BLaER1 treated with 17β-estradiol and CSF1 and Interleukin-3, amounts not matched to agents 10 nM and 100 nM (cell line): Measurements from ENCODE around the gene CPS1.

Experiments used
- H3K27ac ChIP-seq, 11 experiments: shearing (Covaris generic); formaldehyde crosslinking; 2 replicates each; pipeline ENCODE4 v1.8.1; 2022
- H3K27me3 ChIP-seq, 11 experiments: shearing (Covaris generic); formaldehyde crosslinking; 2 replicates each; pipeline ENCODE4 v1.8.1; 2022
- H3K36me3 ChIP-seq, 11 experiments: shearing (Covaris generic); formaldehyde crosslinking; 2 replicates each; pipeline ENCODE4 v1.8.1; 2022
- H3K4me1 ChIP-seq, 10 experiments: shearing (Covaris generic); formaldehyde crosslinking; 2 replicates each; pipeline ENCODE4 v1.8.1; 2022
- H3K4me2 ChIP-seq, 11 experiments: shearing (Covaris generic); formaldehyde crosslinking; 2 replicates each; pipeline ENCODE4 v1.8.1; 2022
- H3K4me3 ChIP-seq, 10 experiments: shearing (Covaris generic); formaldehyde crosslinking; 2 replicates each; pipeline ENCODE4 v1.8.1; 2022
- H3K9ac ChIP-seq, 11 experiments: shearing (Covaris generic); formaldehyde crosslinking; 2 replicates each; pipeline ENCODE4 v1.8.1; 2022
- H3K9me3 ChIP-seq, 11 experiments: shearing (Covaris generic); formaldehyde crosslinking; replicated peaks in 1 of 11; 2 replicates each; pipeline ENCODE4 v1.8.1; 2022
- H4K20me1 ChIP-seq, 11 experiments: shearing (Covaris generic); formaldehyde crosslinking; 2 replicates each; pipeline ENCODE4 v1.8.1; 2022
- Cebpa-rat ChIP-seq, 11 experiments: shearing (Covaris generic); IDR thresholded peaks; 2 replicates each; pipeline ENCODE4 v1.8.1; 2022

The CPS1 gene

GRCh38 chr2:210559182-210559581 lies 2.8 kb downstream of the CPS1 start:
- H3K36me3 ChIP-seq = no peaks in the 10 kb centered on the region
- no peaks in the 10 kb centered on the region for H3K27me3 ChIP-seq
- H4K20me1 ChIP-seq = no peaks in the 10 kb centered on the region
- no peak overlapping the region for H3K27ac ChIP-seq
- no peak overlapping the region for H3K9ac ChIP-seq
- H3K4me3 ChIP-seq = no peak overlapping the region
- TF ChIP-seq Cebpa-rat (IDR thresholded peaks at IDR 0.05) = no peak
- no peak overlapping the region for H3K4me2 ChIP-seq
- no peaks in the 10 kb centered on the region for H3K9me3 ChIP-seq
- no peaks in the 10 kb centered on the region; a peak in 1 of 20 replicates for H3K4me1 ChIP-seq

GRCh38 chr2:210561475-210561874 lies 5.1 kb downstream of the CPS1 start:
- no peak overlapping the region for H3K4me3 ChIP-seq

GRCh38 chr2:210562091-210562490 lies 5.7 kb downstream of the CPS1 start:
- Histone ChIP-seq H3K4me3 (no peak overlapping the region), H3K9ac (no peak overlapping the region), H3K4me1 (no peaks in the 10 kb centered on the region), H3K4me2 (no peak overlapping the region), H4K20me1 (no peaks in the 10 kb centered on the region), H3K27ac (no peak overlapping the region), H3K27me3 (no peaks in the 10 kb centered on the region), H3K9me3 (no peaks in the 10 kb centered on the region), H3K36me3 (no peaks in the 10 kb centered on the region)
- no peak for TF ChIP-seq Cebpa-rat (IDR thresholded peaks at IDR 0.05)

More at GRCh38 chr2:210561475-210561874, 5.1 kb downstream of the CPS1 start:
- H3K9me3 ChIP-seq = no peaks in the 10 kb centered on the region
- H3K27ac ChIP-seq = no peak overlapping the region
- no peaks in the 10 kb centered on the region for H3K4me1 ChIP-seq
- TF ChIP-seq Cebpa-rat (IDR thresholded peaks at IDR 0.05) = no peak
- no peaks in the 10 kb centered on the region for H3K36me3 ChIP-seq
- H3K9ac ChIP-seq = no peak overlapping the region
- H4K20me1 ChIP-seq = no peaks in the 10 kb centered on the region
- H3K4me2 ChIP-seq = no peak overlapping the region
- H3K27me3 ChIP-seq = no peaks in the 10 kb centered on the region

GRCh38 chr2:210562502-210563080 lies 6.2 kb downstream of the CPS1 start:
- no peak overlapping the region for H3K4me3 ChIP-seq
- no peaks in the 10 kb centered on the region for H4K20me1 ChIP-seq
- H3K9me3 ChIP-seq = no peaks in the 10 kb centered on the region
- no peaks in the 10 kb centered on the region for H3K4me1 ChIP-seq
- H3K27ac ChIP-seq = no peak overlapping the region
- H3K27me3 ChIP-seq = no peaks in the 10 kb centered on the region
- no peak overlapping the region for H3K9ac ChIP-seq
- no peaks in the 10 kb centered on the region for H3K36me3 ChIP-seq
- TF ChIP-seq Cebpa-rat (IDR thresholded peaks at IDR 0.05) = no peak
- H3K4me2 ChIP-seq = no peak overlapping the region

GRCh38 chr2:210567279-210567678 lies 10.9 kb downstream of the CPS1 start:
- no peaks in the 10 kb centered on the region for H3K36me3 ChIP-seq
- no peaks in the 10 kb centered on the region for H3K4me1 ChIP-seq
- no peak overlapping the region for H3K9ac ChIP-seq
- H3K4me2 ChIP-seq = no peak overlapping the region
- TF ChIP-seq Cebpa-rat (IDR thresholded peaks at IDR 0.05) = no peak
- H3K4me3 ChIP-seq = no peak overlapping the region
- no peak overlapping the region for H3K27ac ChIP-seq
- H3K27me3 ChIP-seq = no peaks in the 10 kb centered on the region
- H4K20me1 ChIP-seq = no peaks in the 10 kb centered on the region
- no peaks in the 10 kb centered on the region for H3K9me3 ChIP-seq

GRCh38 chr2:210568108-210568507 lies 11.7 kb downstream of the CPS1 start:
- Histone ChIP-seq H3K27ac (no peak overlapping the region), H3K9ac (no peak overlapping the region), H3K36me3 (no peaks in the 10 kb centered on the region), H3K4me1 (no peaks in the 10 kb centered on the region), H4K20me1 (no peaks in the 10 kb centered on the region), H3K4me2 (no peak overlapping the region), H3K9me3 (no peaks in the 10 kb centered on the region), H3K27me3 (no peaks in the 10 kb centered on the region), H3K4me3 (no peak overlapping the region)
- no peak for TF ChIP-seq Cebpa-rat (IDR thresholded peaks at IDR 0.05)

GRCh38 chr2:210577263-210578071 lies 21.1 kb downstream of the CPS1 start:
- H3K27me3 ChIP-seq = no peaks in the 10 kb centered on the region
- TF ChIP-seq Cebpa-rat (IDR thresholded peaks at IDR 0.05) = no peak
- no peak overlapping the region for H3K27ac ChIP-seq
- H4K20me1 ChIP-seq = no peaks in the 10 kb centered on the region
- H3K9me3 ChIP-seq = no peaks in the 10 kb centered on the region
- H3K4me1 ChIP-seq = no peaks in the 10 kb centered on the region
- no peak overlapping the region for H3K4me3 ChIP-seq
- H3K9ac ChIP-seq = no peak overlapping the region
- no peak overlapping the region for H3K4me2 ChIP-seq
- H3K36me3 ChIP-seq = no peaks in the 10 kb centered on the region

GRCh38 chr2:210584834-210585233 lies 28.4 kb downstream of the CPS1 start:
- H3K4me2 ChIP-seq = no peak overlapping the region
- TF ChIP-seq Cebpa-rat (IDR thresholded peaks at IDR 0.05) = no peak

GRCh38 chr2:210586381-210586780 lies 30.0 kb downstream of the CPS1 start:
- TF ChIP-seq Cebpa-rat (IDR thresholded peaks at IDR 0.05) = no peak
- H3K9ac ChIP-seq = no peak overlapping the region
- H3K27me3 ChIP-seq = no peaks in the 10 kb centered on the region
- H3K36me3 ChIP-seq = no peaks in the 10 kb centered on the region
- H3K4me2 ChIP-seq = no peak overlapping the region
- no peak overlapping the region for H3K27ac ChIP-seq
- H3K9me3 ChIP-seq = no peaks in the 10 kb centered on the region
- no peaks in the 10 kb centered on the region for H4K20me1 ChIP-seq
- H3K4me3 ChIP-seq = no peak overlapping the region
- no peaks in the 10 kb centered on the region for H3K4me1 ChIP-seq

More at GRCh38 chr2:210584834-210585233, 28.4 kb downstream of the CPS1 start:
- no peaks in the 10 kb centered on the region for H3K36me3 ChIP-seq
- no peaks in the 10 kb centered on the region for H4K20me1 ChIP-seq
- H3K27me3 ChIP-seq = no peaks in the 10 kb centered on the region
- H3K4me3 ChIP-seq = no peak overlapping the region
- no peak overlapping the region for H3K27ac ChIP-seq
- no peaks in the 10 kb centered on the region for H3K9me3 ChIP-seq
- H3K4me1 ChIP-seq = no peaks in the 10 kb centered on the region
- no peak overlapping the region for H3K9ac ChIP-seq

- Histone ChIP-seq H3K36me3 (no peaks in the 10 kb centered on the region), H3K9ac (no peak overlapping the region), H3K4me2 (no peak overlapping the region), H3K27ac (no peak overlapping the region), H3K4me3 (no peak overlapping the region), H3K9me3 (no peaks in the 10 kb centered on the region), H4K20me1 (no peaks in the 10 kb centered on the region), H3K27me3 (no peaks in the 10 kb centered on the region), H3K4me1 (no peaks in the 10 kb centered on the region)
- no peak for TF ChIP-seq Cebpa-rat (IDR thresholded peaks at IDR 0.05)
These were observed 35.3 kb downstream of the CPS1 start for GRCh38 chr2:210591663-210592062.
